Measurements from ENCODE around the gene SPIN1. TPM values are rescaled to one million over a fixed set of nuclear protein-coding genes. Genes with fewer than 3 reads are reported as not detected.

SPIN1 gene
- total and polyA plus RNA-seq, 2 donors (not counting 3 experiments of a cell fraction or from before 2014, with no cell fraction given) = 38.1 to 56.8 TPM

- H4K20me1 ChIP-seq (replicated peaks; ENCODE audit: control insufficient read depth, extremely low read depth, insufficient read depth, low read length) = peaks cover 2% of the 10 kb centered on the region
- TF ChIP-seq POLR2AphosphoS5 (IDR thresholded peaks at IDR 0.05; ENCODE audit: insufficient read depth, low read depth, low read length) (no peak), FOS (IDR thresholded peaks at IDR 0.05; ENCODE audit: borderline replicate concordance, insufficient read depth, low read length) (no peak), GATA2 (IDR thresholded peaks at IDR 0.05; ENCODE audit: insufficient read depth, insufficient read length, low read depth, low read length) (no peak), MAX (IDR thresholded peaks at IDR 0.05; ENCODE audit: insufficient read depth, insufficient read length) (no peak), POLR2A (IDR thresholded peaks at IDR 0.05; ENCODE audit: low read depth, low read length) (no peak), CTCF (IDR thresholded peaks at IDR 0.05; ENCODE audit: extremely low read depth in 1 of 2, insufficient read depth in 1 of 2, low read depth in 1 of 2, low read length in 2 of 2) (no peak), EZH2 (IDR thresholded peaks at IDR 0.05; ENCODE audit: borderline replicate concordance, low read depth, low read length, severe bottlenecking) (no peak), MYC (IDR thresholded peaks at IDR 0.05; ENCODE audit: low read depth, low read length) (no peak), JUN (IDR thresholded peaks at IDR 0.05; ENCODE audit: borderline replicate concordance, insufficient read depth, insufficient read length, low read depth) (no peak)
- POLR2A ChIA-PET = no interaction called here
Measured at GRCh38 chr9:88446728-88447127, 58.5 kb downstream of the SPIN1 start.

More at GRCh38 chr9:88446728-88447127, 58.5 kb downstream of the SPIN1 start:
- DNase-seq (ENCODE audit: low read depth, low spot score) = no peak
- H3K9me3 ChIP-seq (replicated peaks; ENCODE audit: control insufficient read depth, insufficient read depth, low read length) = no peaks in the 10 kb centered on the region
- no peak overlapping the region for H3K4me3 ChIP-seq (replicated peaks in 1 of 3; ENCODE audit: insufficient read depth in 1 of 3, low read depth in 1 of 3, low read length in 3 of 3)
- H3K36me3 ChIP-seq (ENCODE audit: control insufficient read depth in 2 of 2, extremely low read depth in 1 of 2, insufficient read depth in 2 of 2, low read length in 2 of 2) = peaks cover 4% of the 10 kb centered on the region in 2 experiments
- H3K4me2 ChIP-seq (ENCODE audit: insufficient read depth, low read length) = no peak overlapping the region
- no peak overlapping the region for H3K9ac ChIP-seq (replicated peaks; ENCODE audit: extremely low read depth, insufficient read depth, low read length)
- no peak overlapping the region for H3K27ac ChIP-seq (ENCODE audit: insufficient read depth, low read depth, low read length)
- no TSS peak for BruUV-seq (replicated peaks)
- dilution Hi-C loops (cut with MboI; ENCODE audit: extremely low pct_ligation_motif_present, low sequenced_read_pairs) (no loop called here), intact Hi-C loops (cut with micrococcal nuclease) (no loop called here)
- H3K27me3 ChIP-seq (ENCODE audit: control insufficient read depth in 2 of 2, insufficient read depth in 2 of 2, low read length in 2 of 2) = no peaks in the 10 kb centered on the region
- peaks cover 30% of the 10 kb centered on the region for H3K79me2 ChIP-seq (ENCODE audit: control insufficient read depth, insufficient read depth, low read length)
- no peaks in the 10 kb centered on the region for H3K9me1 ChIP-seq (replicated peaks; ENCODE audit: control insufficient read depth, extremely low read depth, insufficient read depth, low read length)
- CTCF ChIA-PET = no interaction called here
- no peaks in the 10 kb centered on the region for H3K4me1 ChIP-seq (ENCODE audit: control insufficient read depth, extremely low read depth, insufficient read depth, low read length)
- H2AFZ ChIP-seq (ENCODE audit: low read depth, low read length) = no peak overlapping the region
- FAIRE-seq = no peak
